Uterus (tissue), 2 donors: ENCODE data around the gene ZHX3.

Experiments
- POLR2A ChIP-seq, 2 donors: fragments of 450-650 bp; IDR thresholded peaks; one replicate each; pipeline ENCODE4 v1.6.1; 2016; ENCODE audit warnings: antibody characterized with exemption in 2 of 2, mild to moderate bottlenecking in 1 of 2, moderate library complexity in 1 of 2
- TF ChIP-seq, protein P1 (sequence below), 4 experiments: fragments of 200-600 bp in 2 of 4; fragments of 450-650 bp in 2 of 4; sonication (generic) in 2 of 4; IDR thresholded peaks; one replicate each; pipeline ENCODE4 v1.5.1; 2016 to 2019; ENCODE audit warnings: antibody characterized with exemption in 4 of 4, mild to moderate bottlenecking in 2 of 4, moderate library complexity in 1 of 4

DNA sequence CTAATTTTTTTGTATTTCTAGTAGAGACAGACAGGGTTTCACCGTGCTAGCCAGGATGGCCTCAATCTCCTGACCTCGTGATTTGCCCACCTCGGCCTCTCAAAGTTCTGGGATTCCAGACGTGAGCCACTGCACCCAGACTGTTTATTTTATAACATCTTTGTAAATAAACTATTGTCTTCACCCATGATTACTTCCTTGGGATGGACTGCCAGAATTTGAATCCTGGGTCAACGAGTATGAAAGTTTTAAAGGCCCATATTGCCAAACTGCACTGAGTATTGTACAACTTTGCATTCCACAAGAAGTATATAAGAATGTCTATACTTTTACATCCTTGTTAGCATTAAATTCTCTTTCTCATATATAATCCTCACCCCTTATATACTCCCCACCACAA lies 38.6 kb downstream of the ZHX3 start:
- TF ChIP-seq, protein P1, sequence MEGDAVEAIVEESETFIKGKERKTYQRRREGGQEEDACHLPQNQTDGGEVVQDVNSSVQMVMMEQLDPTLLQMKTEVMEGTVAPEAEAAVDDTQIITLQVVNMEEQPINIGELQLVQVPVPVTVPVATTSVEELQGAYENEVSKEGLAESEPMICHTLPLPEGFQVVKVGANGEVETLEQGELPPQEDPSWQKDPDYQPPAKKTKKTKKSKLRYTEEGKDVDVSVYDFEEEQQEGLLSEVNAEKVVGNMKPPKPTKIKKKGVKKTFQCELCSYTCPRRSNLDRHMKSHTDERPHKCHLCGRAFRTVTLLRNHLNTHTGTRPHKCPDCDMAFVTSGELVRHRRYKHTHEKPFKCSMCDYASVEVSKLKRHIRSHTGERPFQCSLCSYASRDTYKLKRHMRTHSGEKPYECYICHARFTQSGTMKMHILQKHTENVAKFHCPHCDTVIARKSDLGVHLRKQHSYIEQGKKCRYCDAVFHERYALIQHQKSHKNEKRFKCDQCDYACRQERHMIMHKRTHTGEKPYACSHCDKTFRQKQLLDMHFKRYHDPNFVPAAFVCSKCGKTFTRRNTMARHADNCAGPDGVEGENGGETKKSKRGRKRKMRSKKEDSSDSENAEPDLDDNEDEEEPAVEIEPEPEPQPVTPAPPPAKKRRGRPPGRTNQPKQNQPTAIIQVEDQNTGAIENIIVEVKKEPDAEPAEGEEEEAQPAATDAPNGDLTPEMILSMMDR (IDR thresholded peaks at IDR 0.05), result no peak
- TF ChIP-seq POLR2A (IDR thresholded peaks at IDR 0.05), result no peak
